RCC 7860 (cell line): ENCODE measurements around the gene UPF1.

ENCODE experiments used
- DNase-seq: peaks from one replicate; pipeline ENCODE4 v3.0.0-alpha.2; 2015; ENCODE audit warnings: low spot score
- FAIRE-seq: peaks from 2 replicates; lab custom pipeline; 2012; peaks lifted over from hg19 to GRCh38; lab: Jason Lieb, UNC

UPF1 gene

DNA sequence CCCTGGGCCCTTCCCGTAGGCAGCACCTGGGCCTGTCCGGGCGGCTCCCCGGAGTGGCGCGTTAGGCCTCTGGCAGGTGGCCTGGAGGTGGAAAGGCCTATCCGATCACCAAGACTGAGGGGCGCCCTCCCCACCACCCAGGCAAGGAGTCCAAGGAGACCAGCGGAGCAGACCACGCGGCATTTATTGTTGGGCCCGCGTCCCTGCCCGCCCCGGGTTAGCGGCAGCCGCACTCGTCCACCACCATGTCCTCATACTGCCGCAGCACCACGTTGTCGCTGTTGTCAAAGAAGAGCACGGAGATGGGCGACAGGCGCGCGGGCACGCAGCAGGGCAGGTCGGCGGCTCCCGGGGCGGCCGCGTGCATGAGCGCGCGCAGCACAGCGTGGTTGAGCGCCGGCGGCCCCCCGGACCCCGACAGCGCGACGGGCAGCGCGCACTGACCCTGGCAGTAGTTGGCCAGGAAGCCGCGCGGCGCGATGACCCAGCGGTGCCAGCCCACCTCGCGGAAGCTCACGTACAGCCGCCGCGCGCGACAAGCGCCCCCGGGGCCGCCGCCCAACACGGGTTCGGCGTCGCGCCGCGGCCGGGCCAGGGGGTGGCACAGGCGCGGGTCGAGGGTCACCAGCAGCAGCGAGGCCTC is 36.7 kb downstream of the UPF1 start:
- FAIRE-seq (no peak), DNase-seq (no peak)

DNA sequence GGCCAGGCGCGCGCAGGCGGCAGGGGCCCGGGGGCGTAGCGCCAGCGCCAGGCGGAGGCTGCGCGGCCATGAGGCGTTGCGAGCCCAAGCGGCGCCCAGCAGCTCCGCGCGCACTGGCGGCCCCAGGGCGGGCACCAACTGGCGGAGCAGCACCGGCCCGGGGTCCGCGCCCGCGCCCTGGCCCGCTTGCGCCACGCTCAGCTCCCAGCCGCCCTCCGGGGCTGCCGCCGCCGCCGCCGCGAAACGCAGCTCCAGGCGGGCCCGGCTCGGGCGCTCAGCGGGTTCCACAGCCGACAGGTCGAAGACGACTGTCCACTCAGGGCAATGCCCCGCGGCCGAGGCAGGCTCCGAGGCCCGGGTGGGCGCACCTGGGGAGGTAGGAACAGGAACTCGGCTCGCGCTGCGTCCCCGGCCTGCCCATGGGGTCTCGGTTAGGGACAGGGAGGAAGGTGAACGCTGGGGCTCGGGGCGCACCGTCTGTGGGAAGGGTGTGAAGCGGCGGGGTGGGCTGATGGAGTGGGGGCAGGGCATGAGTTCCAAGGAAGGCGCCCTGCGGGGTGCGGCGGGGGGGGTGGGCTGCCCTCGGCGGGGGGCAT is 37.4 kb downstream of the UPF1 start:
- FAIRE-seq (no peak), DNase-seq (no peak)

DNA sequence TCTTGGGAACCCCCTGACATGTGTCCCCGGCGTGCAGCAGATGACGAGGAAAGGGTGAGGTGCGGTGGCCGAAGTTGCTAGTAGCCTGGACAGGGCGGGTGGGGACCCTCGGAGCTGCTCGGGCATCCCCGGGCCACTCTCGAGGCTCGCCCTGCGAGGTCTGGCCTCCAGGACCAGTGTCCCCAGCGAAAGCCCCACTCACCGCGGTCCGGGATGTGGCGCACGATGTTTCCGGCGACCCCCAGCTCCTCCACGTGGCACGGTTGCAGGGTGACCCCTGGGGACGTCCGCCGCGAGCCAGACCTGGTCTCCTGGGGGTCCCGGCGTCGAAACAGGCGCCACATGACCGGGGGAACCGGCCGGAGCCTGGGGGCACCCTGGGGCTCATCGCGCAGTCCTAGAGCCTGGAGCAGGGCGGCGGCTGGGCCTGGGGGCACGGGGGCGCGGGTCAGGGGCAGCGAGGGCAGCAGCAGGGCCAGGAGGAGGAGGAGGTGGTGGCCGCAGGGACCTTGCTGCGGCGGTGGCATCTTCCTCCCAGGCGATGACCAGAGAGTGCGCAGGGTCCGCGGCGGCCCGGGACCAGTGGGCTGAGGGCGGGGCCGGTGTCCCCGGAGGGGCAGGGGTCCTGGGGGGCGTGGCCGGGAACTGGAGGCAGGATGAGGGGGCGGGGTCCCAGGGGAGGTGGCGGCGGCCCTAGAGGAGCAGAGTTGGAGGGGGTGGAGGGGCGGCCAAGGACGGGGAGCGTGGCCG is 38.2 kb downstream of the UPF1 start:
- DNase-seq (no peak), FAIRE-seq (no peak)

GRCh38 chr19:18870531-18871172 is 38.9 kb downstream of the UPF1 start:
- DNase-seq (no peak), FAIRE-seq (no peak)

DNA sequence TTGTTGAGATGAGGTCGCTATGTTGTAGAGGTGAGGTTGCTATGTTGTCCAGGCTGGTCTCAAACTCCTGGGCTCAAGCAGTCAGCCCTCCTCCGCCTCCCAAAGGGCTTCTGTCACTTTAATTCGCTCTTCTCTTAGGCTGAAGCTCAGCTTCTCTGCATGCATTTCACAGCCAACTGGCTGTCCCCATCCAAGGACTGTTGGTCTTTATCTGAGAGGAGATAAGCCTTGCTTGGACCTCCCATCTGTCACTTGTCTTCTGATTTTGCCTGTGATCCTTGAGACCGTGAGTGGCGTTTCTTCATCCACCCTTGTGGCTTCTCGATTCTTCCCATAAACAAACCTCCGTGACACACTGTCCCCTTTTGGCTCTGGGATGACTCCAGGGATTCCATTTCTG is 39.8 kb downstream of the UPF1 start:
- no peak for FAIRE-seq
- no peak for DNase-seq

- FAIRE-seq (no peak), DNase-seq (no peak)
These were observed 44.0 kb downstream of the UPF1 start for GRCh38 chr19:18875726-18876125.

DNA sequence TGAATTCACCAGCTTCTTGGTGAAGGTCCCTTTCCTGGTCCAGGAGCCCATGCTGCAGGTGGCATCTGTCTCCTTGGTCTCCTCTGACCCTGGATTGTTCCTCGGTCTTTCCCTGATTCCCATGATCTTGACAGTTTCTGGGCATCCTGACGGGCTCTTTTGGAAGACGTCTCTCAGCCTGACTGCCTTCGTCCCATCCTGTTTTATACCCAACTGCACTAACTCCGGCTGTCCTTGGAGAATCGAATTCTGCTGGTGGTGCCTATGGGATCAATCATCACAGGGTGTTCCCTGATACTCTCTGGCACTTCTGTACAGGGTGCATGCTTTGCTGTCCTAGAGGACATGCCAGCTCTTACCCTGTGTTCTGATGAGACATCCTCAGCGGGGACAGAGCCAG is 45.1 kb downstream of the UPF1 start:
- no peak for FAIRE-seq
- no peak for DNase-seq

DNA sequence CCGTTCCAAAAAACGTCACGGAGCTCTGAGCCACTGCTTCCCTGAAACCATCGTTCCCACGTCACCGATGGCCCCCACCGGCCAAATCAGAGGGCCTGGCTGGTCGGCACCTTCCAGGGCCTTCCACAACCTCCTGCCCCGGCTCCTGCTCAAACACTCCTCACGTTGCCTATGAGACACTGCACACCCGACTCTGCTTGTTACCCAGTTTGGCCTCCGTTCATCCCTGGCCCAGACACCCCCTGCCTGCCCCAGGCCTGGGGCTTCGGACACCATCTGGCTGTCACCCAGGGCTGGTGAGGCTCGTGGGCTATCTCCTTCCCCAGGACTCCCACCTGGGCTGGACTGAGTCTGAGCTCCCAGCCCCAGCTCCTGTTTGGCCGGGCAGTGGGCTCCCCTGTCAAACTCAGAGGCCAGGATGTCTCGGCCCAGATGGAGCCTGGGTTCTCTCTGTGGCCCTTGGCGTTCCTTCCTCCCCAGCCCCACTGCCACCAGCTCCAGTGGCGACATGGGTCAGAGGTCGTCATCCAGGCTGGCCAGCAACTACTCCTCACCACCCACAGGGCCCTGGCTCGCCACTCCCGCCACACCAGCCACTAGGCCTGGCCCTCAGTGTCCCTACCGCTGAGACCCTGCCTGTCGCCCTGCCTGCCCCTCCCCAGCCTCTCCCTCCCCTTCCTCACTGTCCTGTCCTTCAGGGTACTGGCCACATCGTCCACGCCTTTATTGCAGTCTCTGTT is 46.5 kb downstream of the UPF1 start:
- no peak for FAIRE-seq
- DNase-seq: no peak

DNA sequence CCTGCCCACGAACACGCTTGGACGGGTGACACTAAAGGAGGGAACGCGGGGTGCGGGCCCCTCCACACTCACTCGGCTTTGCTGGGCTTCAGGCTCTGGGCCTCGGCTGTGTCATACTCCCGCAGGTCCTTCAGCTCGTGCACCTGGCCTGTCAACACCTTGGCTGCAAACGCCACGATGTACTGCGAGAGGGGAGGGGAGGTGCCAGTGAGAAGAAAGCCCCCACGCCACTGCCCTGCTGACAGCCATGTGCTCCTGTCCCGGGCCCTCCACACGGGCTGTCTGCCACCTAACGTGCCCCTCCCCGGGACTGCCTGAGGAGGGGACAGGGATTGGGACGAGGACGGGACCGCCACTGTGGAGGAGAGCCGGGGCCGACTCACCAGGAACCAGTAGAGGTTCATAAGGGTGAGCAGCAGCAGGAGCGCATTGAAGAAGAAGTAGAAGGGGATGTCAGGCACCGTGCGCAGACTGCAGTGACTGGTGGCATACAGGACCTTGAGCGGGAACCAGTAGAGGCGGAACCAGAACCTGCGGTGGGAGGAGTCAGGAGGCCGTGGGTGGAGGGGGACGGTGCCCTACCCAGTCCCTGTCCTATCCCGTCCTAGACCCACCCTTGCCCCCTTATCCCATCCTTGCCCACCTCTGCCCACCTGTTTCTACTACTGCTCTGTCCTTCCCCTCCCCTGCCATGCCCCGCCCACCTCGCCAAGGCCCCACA is 47.3 kb downstream of the UPF1 start:
- DNase-seq (no peak), FAIRE-seq (no peak)

DNA sequence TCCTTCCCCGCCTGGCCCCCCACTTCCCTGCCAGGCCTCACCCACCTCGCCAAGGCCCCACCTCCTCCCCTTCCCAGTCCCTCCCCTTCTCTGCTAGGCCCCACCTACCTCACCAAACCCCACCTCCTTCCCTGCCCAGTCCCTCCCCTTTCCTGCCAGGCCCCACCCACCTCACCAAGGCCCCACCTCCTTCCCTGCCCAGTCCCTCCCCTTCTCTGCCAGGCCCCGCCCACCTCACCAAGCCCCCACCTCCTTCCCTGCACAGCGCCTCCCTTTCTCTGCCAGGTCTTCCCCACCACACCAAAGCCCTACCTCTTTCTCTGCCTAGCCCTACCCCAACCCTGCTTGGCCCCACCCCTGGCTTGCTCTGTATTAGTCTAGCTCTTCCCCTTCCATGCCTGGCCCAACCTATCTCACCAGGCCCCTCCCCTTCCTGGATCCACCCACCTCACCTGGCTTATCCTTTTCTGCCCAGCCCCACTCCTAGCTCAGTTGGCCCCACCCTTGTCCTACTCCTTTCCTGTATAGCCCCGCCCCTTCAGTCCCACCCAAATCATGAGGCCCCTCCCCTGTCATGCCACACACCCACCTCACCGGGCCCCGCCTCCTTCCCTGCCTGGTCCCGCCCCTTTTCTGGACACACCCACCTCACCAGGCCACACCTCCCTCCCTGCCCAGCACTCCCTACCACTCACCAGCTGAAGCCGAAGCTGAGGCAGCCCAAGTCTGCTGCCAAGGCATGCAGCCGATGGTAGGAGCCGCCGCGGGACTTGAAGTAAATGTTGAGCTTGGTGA is 48.0 kb downstream of the UPF1 start:
- FAIRE-seq (no peak), DNase-seq (no peak)

DNA sequence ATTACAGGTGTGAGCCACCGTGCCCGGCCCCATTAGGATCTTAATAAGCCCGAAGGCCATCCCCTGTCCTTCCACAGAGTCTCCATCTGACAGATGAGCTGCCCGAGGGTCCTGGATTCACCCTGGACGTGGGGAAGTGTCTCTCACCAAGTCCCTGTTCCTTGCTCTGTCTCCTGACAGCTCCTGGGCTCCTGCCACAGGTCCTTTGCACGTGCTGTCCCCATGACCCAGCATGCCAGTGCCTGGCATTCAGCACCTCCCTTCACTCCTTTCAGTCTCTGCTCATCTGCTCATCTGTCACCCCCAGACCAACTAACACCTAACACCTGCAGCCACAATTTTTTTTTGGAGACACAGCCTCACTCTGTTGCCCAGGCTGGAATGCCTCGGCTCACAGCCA is 49.7 kb downstream of the UPF1 start:
- FAIRE-seq (no peak), DNase-seq (no peak)

DNA sequence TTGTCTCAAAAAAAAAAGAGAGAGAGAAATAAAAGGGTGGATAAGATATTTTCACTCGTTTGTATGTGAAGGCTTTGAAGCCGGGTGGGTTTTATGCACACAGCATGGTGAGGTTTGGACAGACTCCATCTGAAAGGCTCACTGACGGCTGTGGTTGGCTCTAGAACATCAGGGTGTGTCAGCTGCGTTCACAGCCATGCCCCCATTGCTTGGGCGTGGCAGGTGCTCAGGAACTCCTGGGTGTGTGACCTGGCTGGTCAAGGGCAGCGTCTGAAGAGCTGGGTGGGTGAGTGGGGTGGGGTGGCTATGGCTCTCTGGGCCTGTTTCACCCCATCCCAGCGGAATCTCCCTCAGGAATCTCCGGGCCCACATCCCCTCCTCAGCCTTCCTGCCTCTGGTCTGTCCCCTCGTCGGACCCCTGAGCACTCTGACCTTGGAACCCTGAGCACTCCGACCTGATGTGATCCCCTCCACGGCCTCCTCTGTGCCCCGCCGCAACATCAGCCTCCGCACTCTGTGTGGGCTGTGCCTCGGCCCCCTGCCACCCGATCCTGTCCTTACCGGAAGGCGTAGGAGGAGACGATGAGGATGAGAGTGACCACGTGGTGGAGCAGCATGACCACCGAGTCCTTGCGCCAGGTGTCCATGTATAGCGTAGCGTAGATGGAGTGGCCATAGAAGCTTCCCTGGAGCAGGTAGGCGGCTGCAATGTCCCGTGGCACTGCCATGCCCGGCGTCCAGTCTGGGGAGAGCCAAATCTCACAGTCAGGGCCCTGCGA is 52.0 kb downstream of the UPF1 start:
- no peak for FAIRE-seq
- no peak for DNase-seq

GRCh38 chr19:18886972-18887371 is 55.2 kb downstream of the UPF1 start:
- DNase-seq (no peak), FAIRE-seq (no peak)

DNA sequence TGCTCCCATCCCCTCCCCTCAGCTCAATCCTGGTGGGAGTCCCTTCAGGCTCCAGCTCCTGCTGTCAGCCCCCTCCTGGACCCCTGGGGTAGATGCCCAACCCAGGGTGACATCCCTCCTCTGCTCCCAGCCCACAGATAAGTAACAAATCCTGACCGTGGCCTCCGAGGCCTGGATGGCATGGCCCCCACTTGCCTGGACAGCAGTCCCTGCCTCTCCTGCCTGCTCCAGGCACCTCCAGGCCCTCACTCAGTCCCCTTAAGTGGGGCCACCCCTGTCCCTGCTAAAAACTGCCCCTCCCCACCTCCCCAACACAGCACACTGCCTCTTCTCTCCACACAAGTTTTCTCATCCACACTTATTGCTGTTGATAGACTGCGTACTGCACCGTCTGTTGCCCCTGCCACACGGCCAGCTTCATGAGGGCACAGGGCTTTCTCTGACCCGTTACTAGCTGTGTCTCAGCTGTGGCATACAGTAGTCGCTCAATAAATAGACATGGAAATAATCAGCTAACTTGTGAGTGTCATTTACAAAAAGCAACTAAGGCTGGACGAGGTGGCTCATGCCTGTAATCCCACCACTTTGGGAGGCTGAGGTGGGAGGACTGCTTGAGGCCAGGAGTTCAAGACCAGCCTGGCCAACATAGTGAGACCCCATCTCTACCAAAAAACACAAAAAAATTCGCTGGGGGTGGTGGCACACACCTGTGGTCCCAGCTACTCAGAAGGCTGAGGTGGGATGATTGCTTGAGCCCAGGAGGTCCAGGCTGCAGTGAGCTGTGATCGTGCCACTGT is 58.4 kb downstream of the UPF1 start:
- no peak for FAIRE-seq
- DNase-seq: no peak

- FAIRE-seq (no peak), DNase-seq (no peak)
These were observed 62.0 kb downstream of the UPF1 start for GRCh38 chr19:18893587-18894253.

- DNase-seq (no peak), FAIRE-seq (no peak)
These were observed 62.7 kb downstream of the UPF1 start for GRCh38 chr19:18894254-18895037.
